Stimulated activated CD4-positive, alpha-beta T cell treated with anti-CD3 and anti-CD28 coated beads, Interleukin-2, amount 100 ng/mL, for 24 hours (primary cell): ENCODE results near the gene LRRC52.

ENCODE experiments used
- DNase-seq, 2 donors: peaks; one replicate each; pipeline ENCODE4 v3.0.0-alpha.2; 2020

LRRC52 gene

GRCh38 chr1:165543532-165544438 is at the start of gene LRRC52:
Gene LRRC52 (plus strand): TSS chr1:165544000. CDS start chr1:165544297, 297 bp downstream.
- DNase-seq: no peak

- no peak for DNase-seq
Measured at GRCh38 chr1:165494949-165495857, 48.6 kb upstream of the LRRC52 start.

GRCh38 chr1:165495858-165496205 is 48.0 kb upstream of the LRRC52 start:
- no peak for DNase-seq

GRCh38 chr1:165496501-165496900 is 47.3 kb upstream of the LRRC52 start:
- no peak for DNase-seq

- DNase-seq: no peak
Measured at GRCh38 chr1:165497069-165498013, 46.5 kb upstream of the LRRC52 start.

- no peak for DNase-seq
Measured at GRCh38 chr1:165501330-165501969, 42.4 kb upstream of the LRRC52 start.

GRCh38 chr1:165501970-165502348 is 41.8 kb upstream of the LRRC52 start:
- DNase-seq: no peak

GRCh38 chr1:165507570-165507969 is 36.2 kb upstream of the LRRC52 start:
- DNase-seq: no peak

GRCh38 chr1:165508291-165508690 is 35.5 kb upstream of the LRRC52 start:
- DNase-seq: no peak

- DNase-seq: no peak
Measured at GRCh38 chr1:165512816-165513215, 31.0 kb upstream of the LRRC52 start.

- no peak for DNase-seq
Measured at GRCh38 chr1:165516469-165516868, 27.3 kb upstream of the LRRC52 start.

- DNase-seq: no peak
Measured at GRCh38 chr1:165520646-165521045, 23.2 kb upstream of the LRRC52 start.

GRCh38 chr1:165524639-165525285 is 19.0 kb upstream of the LRRC52 start:
- DNase-seq: no peak

GRCh38 chr1:165525708-165526107 is 18.1 kb upstream of the LRRC52 start:
- no peak for DNase-seq

- DNase-seq: no peak
Measured at GRCh38 chr1:165527251-165528007, 16.4 kb upstream of the LRRC52 start.

GRCh38 chr1:165531021-165531420 is 12.8 kb upstream of the LRRC52 start:
- no peak for DNase-seq

- no peak for DNase-seq
Measured at GRCh38 chr1:165532053-165532452, 11.7 kb upstream of the LRRC52 start.

- DNase-seq: no peak
Measured at GRCh38 chr1:165533254-165533653, 10.5 kb upstream of the LRRC52 start.

- DNase-seq: no peak
Measured at GRCh38 chr1:165536016-165536415, 7.8 kb upstream of the LRRC52 start.

GRCh38 chr1:165537356-165538109 is 6.3 kb upstream of the LRRC52 start:
- no peak for DNase-seq
